SU-DHL-6 (cell line): ENCODE data around the gene SLC7A6OS.

Source experiments
- H2AFZ ChIP-seq: fragments of 200-600 bp; sonication (generic); 2 replicates; pipeline ENCODE4 v1.6.1; 2014; ENCODE audit warnings: low read depth, mild to moderate bottlenecking, moderate library complexity, mixed read lengths, antibody characterized with exemption, low read length; ENCODE audit not compliant: severe bottlenecking
- H3F3A ChIP-seq: fragments of 200-600 bp; shearing (Covaris generic); 2 replicates; pipeline ENCODE4 v1.6.0; 2016; ENCODE audit warnings: antibody characterized with exemption, mild to moderate bottlenecking; ENCODE audit not compliant: insufficient read depth
- H3K27ac ChIP-seq: fragments of 200-600 bp; sonication (generic); 2 replicates; pipeline ENCODE4 v1.5.1; 2016; ENCODE audit warnings: low read depth, mild to moderate bottlenecking, low read length, moderate library complexity, mixed read lengths
- H3K27me3 ChIP-seq: fragments of 200-600 bp; sonication (generic), shearing (Covaris generic); 2 replicates; pipeline ENCODE4 v1.6.0; 2014; ENCODE audit warnings: mild to moderate bottlenecking, low read length
- H3K36me3 ChIP-seq: fragments of 200-600 bp; sonication (generic); 2 replicates; pipeline ENCODE4 v1.6.1; 2014; ENCODE audit warnings: mild to moderate bottlenecking, low read length, mixed read lengths
- H3K4me2 ChIP-seq: fragments of 300-600, 200-600 bp; shearing (Covaris generic), sonication (generic); 2 replicates; pipeline ENCODE4 v1.6.0; 2014; ENCODE audit warnings: low read length, low read depth, mild to moderate bottlenecking; ENCODE audit not compliant: poor library complexity, severe bottlenecking
- H3K4me3 ChIP-seq: fragments of 200-600 bp; sonication (generic); 2 replicates; pipeline ENCODE4 v1.5.1; 2014; ENCODE audit warnings: antibody characterized with exemption, low read length, mild to moderate bottlenecking, mixed read lengths; ENCODE audit not compliant: insufficient read depth, poor library complexity, severe bottlenecking
- H3K79me2 ChIP-seq: fragments of 200-600 bp; sonication (generic); 2 replicates; pipeline ENCODE4 v1.6.1; 2014; ENCODE audit warnings: mild to moderate bottlenecking, low read length, moderate library complexity; ENCODE audit not compliant: insufficient read depth
- H3K9ac ChIP-seq: fragments of 200-600 bp; sonication (generic); 2 replicates; pipeline ENCODE4 v1.7.0; 2014; ENCODE audit warnings: mild to moderate bottlenecking, low read length
- H3K9me2 ChIP-seq: fragments of 200-600 bp; sonication (generic); replicated peaks from 2 replicates; pipeline ENCODE4 v1.6.1; 2014; ENCODE audit warnings: low read length; ENCODE audit not compliant: insufficient read depth
- H3K9me3 ChIP-seq: fragments of 200-600 bp; sonication (generic); 2 replicates; pipeline ENCODE4 v1.6.1; 2014; ENCODE audit warnings: low read length, mixed read lengths; ENCODE audit not compliant: insufficient read depth
- H4K20me1 ChIP-seq: fragments of 200-600 bp; sonication (generic); 2 replicates; pipeline ENCODE4 v1.6.1; 2014; ENCODE audit warnings: low read depth, mild to moderate bottlenecking, antibody characterized with exemption, low read length, moderate library complexity, mixed read lengths
- EZH2phosphoT487 ChIP-seq: fragments of 200-600 bp; sonication (generic), shearing (Covaris generic); conservative IDR thresholded peaks from 2 replicates; pipeline ENCODE4 v1.6.1; 2018; ENCODE audit warnings: mild to moderate bottlenecking, antibody characterized with exemption, low read length, moderate library complexity, mixed read lengths
- TF ChIP-seq, protein P1 (sequence below): fragments of 200-600 bp; sonication (generic); IDR thresholded peaks from one replicate; pipeline ENCODE4 v1.5.1; 2017; ENCODE audit warnings: antibody characterized with exemption, mild to moderate bottlenecking, low read length, moderate library complexity; ENCODE audit not compliant: insufficient read depth, poor library complexity, severe bottlenecking

The SLC7A6OS gene

DNA sequence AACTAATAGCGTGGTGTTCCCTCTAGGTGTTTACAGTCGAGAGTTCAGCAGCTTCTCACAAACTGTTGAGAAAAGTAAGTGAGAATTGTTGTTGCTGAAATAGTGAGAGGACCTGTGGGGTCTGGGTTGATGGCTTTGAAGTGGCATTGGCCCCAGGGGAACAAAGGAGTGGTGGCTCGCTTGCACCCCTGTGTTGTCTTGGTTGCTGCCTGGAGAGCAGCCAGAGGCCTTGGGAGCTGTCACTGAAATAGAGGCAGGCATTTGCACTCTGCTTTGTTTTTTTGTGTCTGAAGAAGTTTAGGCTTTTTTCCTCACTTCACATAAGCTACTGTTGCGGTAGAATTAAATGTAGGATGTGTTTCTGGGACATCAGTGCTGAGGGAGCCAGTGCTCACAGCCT is 36.9 kb upstream of the SLC7A6OS start:
- H3K9me3 ChIP-seq: no peaks in the 10 kb centered on the region
- no peaks in the 10 kb centered on the region for H3K79me2 ChIP-seq
- no peak overlapping the region for H3K4me3 ChIP-seq
- peaks cover 6% of the 10 kb centered on the region; the same call in 1 of the 2 replicates for H3K36me3 ChIP-seq
- no peak overlapping the region for H2AFZ ChIP-seq
- no peak overlapping the region for H3K4me2 ChIP-seq
- TF ChIP-seq, protein P1, sequence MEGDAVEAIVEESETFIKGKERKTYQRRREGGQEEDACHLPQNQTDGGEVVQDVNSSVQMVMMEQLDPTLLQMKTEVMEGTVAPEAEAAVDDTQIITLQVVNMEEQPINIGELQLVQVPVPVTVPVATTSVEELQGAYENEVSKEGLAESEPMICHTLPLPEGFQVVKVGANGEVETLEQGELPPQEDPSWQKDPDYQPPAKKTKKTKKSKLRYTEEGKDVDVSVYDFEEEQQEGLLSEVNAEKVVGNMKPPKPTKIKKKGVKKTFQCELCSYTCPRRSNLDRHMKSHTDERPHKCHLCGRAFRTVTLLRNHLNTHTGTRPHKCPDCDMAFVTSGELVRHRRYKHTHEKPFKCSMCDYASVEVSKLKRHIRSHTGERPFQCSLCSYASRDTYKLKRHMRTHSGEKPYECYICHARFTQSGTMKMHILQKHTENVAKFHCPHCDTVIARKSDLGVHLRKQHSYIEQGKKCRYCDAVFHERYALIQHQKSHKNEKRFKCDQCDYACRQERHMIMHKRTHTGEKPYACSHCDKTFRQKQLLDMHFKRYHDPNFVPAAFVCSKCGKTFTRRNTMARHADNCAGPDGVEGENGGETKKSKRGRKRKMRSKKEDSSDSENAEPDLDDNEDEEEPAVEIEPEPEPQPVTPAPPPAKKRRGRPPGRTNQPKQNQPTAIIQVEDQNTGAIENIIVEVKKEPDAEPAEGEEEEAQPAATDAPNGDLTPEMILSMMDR: no peak
- no peak for TF ChIP-seq EZH2phosphoT487
- no peaks in the 10 kb centered on the region for H4K20me1 ChIP-seq
- no peaks in the 10 kb centered on the region for H3K9me2 ChIP-seq
- no peak overlapping the region for H3K27ac ChIP-seq
- H3K27me3 ChIP-seq: no peaks in the 10 kb centered on the region
- H3F3A ChIP-seq: no peaks in the 10 kb centered on the region
- H3K9ac ChIP-seq: no peak overlapping the region

DNA sequence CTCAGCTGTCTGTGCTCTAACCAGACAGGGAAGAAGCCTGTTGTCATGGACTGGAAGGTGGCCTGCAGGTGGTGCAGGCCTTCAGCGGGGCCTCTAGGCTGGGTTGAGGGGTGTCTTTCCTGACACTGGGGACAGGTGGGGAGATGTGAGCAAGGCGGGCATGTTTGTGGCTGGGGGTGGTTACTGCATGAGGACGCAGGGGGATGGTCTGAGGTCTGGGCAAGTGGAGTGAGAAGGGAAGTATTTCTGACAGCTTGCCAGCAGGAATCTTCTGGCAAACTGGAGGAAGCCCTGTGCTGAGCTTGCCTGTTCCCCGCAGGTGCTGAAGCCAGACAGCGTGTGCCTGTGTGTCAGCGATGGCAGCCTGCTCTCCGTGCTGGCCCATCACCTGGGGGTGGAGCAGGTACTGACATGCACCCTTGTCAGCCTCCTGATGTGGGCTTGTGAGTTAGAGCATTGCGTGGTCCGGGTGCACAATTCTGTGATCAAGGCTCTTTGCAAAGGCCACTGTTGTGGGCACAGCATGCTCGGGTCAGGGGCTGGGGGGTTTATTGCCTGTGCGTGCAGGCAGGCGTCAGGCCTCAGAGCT is 36.2 kb upstream of the SLC7A6OS start:
- TF ChIP-seq, protein P1: no peak
- TF ChIP-seq EZH2phosphoT487: no peak
- Histone ChIP-seq H3K4me2 (no peak overlapping the region), H3F3A (no peaks in the 10 kb centered on the region), H4K20me1 (no peaks in the 10 kb centered on the region), H3K4me3 (no peak overlapping the region), H3K27ac (no peak overlapping the region), H2AFZ (no peak overlapping the region), H3K27me3 (no peaks in the 10 kb centered on the region), H3K9me3 (no peaks in the 10 kb centered on the region), H3K36me3 (peaks cover 6% of the 10 kb centered on the region; the same call in 1 of the 2 replicates), H3K9ac (no peak overlapping the region), H3K79me2 (no peaks in the 10 kb centered on the region), H3K9me2 (no peaks in the 10 kb centered on the region)

DNA sequence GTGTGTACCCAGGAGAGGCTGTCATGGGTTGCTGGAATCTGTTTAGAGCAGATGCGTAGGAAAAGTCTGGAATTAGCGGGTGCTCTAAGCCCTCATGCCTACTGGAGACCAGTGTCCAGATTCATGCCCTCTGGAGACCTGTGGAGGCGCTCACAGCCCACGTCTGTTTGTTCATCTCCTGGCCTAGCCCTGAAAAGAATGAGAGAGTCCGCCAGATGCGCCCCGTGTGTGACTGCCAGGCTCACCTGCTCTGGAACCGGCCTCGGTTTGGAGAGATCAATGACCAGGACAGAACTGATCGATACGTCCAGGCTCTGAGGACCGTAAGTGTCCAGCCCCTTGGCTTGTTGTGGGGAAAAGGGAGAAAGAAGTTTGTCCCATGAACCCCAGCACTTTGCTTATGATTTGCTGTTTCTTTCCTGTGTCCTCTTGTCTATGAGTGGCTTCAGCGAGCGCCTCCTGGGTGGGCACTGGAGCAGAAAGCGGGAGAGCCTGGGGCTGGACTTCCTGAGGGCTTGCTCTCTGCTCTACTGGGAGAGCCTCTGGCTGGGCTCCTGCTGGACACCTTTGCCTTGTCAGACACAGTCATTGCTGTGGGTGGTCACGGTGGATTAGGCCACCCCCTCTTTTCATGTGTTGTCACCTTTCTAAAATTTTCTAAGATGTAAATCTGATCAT is 35.4 kb upstream of the SLC7A6OS start:
- H3K27ac ChIP-seq: no peak overlapping the region
- H3K79me2 ChIP-seq: no peaks in the 10 kb centered on the region
- H3K9ac ChIP-seq: no peak overlapping the region
- H3K4me2 ChIP-seq: no peak overlapping the region
- no peaks in the 10 kb centered on the region for H4K20me1 ChIP-seq
- H3K27me3 ChIP-seq: no peaks in the 10 kb centered on the region
- H2AFZ ChIP-seq: no peak overlapping the region
- no peaks in the 10 kb centered on the region for H3K9me2 ChIP-seq
- H3K9me3 ChIP-seq: no peaks in the 10 kb centered on the region
- TF ChIP-seq EZH2phosphoT487: no peak
- TF ChIP-seq, protein P1: no peak
- no peaks in the 10 kb centered on the region for H3F3A ChIP-seq
- H3K4me3 ChIP-seq: no peak overlapping the region
- peaks cover 6% of the 10 kb centered on the region; the same call in 1 of the 2 replicates for H3K36me3 ChIP-seq
